GM19193 (cell line): ENCODE data around the gene SDR9C7.

Experiments
- POLR2A ChIP-seq: IDR thresholded peaks from 4 replicates; pipeline ENCODE4 v1.6.1; 2011; ENCODE audit not compliant: insufficient read depth, insufficient read length; ENCODE audit errors: extremely low read depth

SDR9C7 gene

DNA sequence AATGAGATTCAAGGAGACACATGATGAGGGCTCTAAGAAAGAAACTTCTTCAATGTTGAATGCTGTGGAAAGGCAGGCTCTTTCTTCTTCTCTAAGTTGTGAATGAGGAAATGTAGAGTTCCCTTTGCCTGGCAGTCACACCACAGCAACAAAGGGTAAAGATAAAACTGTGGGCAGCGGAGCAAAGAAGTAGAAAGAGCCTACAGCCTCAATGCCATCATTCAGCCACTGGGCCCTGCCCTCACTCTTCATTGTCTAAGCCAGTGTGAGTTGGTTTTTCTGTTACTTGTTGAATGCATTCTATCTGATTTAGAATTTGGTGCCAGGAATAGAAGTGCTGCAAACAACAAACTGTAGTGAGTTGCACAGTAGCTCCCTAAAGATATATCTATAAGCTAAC is 12.2 kb downstream of the SDR9C7 start:
- TF ChIP-seq POLR2A, result no peak

DNA sequence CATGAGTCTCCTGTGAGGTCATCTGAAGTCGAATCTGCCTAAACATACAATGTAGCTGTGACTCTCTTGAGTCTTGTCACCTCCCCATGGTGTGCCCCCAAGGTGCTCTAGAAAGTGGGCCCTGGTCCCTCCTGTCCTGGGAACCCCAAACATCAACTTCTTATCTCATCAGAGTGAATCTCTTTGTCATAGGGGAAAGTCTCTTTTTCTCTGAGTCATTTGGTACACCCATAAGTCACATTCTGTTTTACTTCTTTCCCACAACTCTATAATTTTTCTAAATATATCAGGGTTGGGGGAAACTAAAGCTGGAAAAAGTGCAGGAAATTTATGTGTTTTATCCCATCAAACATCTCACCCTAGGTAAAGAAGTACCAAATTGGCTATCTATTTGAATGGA is 12.9 kb downstream of the SDR9C7 start:
- TF ChIP-seq POLR2A, result no peak

DNA sequence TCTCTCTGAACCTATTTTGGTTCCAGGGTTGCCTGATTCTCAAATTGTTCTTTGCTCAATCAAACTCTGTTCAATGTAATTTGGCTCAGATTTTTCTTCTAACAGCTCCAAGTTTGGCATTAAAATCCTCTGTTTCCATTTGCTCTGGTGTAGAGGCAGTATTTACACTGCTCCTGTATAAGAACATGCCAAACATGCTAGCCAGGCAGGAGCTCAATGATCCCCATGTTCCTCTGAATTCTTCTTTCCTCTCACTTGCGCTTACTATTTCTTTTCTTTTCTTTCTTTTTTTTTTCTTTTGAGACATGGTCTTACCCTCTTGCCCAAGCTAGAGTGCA is 17.2 kb downstream of the SDR9C7 start:
- TF ChIP-seq POLR2A, result no peak

DNA sequence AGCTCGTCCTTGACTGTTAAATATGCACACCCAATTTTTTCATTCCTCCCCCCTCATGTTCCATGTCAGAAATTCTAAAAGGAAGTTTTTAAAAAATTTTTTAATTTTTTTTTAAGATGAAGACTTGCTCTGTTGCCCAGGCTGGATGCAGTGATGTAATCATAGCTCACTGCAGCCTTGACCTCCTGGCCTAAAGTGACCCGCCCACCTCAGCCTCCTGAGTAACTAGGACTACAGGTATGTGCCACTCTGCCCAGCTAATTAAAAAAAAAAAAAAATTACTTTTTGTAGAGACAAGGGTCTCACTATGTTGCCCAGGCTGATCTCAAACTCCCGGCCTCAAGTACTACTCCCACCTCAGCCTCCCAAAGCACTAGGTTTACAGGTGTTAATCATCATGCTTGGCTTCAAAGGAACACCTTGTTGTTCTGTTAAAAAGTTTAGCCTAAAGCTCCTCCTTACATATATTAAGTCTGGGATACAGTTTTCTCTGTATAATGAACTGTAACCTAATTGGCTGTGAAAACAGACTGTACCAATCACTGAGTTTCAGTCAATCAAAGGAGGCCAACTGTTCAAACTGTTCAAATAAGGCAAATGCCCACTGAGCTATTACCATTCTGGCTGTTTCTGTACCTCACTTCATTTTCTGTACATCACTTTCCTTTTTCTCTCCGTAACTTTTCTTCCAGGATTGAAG is 17.8 kb downstream of the SDR9C7 start:
- TF ChIP-seq POLR2A, result no peak

DNA sequence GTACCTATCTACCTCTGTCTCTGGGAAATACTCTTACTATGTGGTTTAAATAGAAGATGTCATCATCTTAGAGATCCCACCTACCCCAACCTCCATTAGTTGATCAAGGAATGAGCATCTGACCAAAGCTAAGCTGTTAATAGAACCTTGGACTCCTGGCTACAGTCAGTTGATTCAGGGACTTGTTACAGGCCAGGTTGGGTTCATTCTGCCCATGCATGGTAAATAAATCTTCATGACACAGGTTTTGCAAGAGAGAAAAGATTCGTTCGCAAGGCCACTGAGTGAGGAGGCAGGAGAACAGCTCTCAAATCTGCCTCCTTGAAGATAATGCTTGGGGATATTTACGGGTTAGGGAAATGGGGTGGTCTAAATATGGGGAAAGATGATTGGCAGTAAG is 19.5 kb downstream of the SDR9C7 start:
- no peak for TF ChIP-seq POLR2A

DNA sequence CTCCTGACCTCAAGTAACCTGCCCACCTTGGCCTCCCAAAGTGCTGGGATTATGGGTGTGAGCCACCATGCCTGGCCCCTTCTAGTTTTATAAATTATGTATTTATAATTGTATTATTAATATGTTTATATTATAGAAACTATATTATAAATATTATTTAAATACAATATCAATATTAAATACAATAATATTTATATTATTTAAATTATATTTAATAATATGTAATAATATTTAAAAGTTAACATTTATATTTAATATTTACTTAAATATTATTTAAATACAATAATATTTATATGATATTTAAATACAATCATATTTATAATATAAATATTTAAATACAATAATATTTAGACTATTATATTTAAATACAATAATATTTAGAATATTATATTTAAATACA is 20.0 kb downstream of the SDR9C7 start:
- no peak for TF ChIP-seq POLR2A

DNA sequence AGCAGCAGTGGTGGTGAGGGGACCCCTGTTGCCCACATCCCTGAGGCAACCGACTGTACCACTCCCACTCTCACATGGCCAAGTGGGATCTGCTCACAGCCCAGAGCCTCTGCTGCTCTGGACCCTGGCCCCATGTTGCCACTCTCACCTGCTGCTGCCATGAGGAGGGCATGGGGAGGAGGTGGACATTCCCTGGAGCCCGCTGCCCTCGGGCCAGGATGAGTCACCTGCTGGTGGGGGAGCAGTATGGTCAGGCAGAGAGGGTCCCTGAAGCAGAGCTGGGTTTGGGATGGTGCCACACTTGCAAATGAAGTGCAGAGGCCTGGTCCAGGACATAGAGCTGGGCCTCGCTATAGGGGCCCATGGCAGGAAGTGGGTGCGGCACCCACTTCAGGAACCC is 26.1 kb downstream of the SDR9C7 start:
- TF ChIP-seq POLR2A, result no peak

GRCh38 chr12:56905852-56906251 is 28.4 kb downstream of the SDR9C7 start:
- TF ChIP-seq POLR2A, result no peak

GRCh38 chr12:56903374-56903773 is 30.8 kb downstream of the SDR9C7 start:
- no peak for TF ChIP-seq POLR2A

DNA sequence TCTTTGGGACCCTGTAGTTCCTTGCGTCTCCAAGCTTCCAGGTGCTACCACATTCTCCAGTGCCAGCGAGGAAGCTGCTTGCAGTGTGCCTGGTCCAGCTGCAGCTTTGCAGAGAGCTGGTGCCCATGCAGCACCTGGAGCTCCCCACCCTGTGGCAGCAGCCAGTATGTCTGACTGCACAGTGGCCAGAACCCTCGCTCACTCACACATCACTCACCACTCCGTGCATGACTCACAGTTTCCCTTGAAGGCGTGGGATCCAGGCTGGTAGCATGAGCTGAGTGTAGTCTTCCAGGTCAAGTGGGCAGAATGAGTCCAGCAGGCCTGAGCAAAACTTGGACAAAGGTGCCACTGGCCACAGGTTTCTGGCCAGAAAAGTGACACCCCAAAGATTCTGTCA is 33.6 kb downstream of the SDR9C7 start:
- TF ChIP-seq POLR2A, result no peak

- no peak for TF ChIP-seq POLR2A
These were observed 35.3 kb downstream of the SDR9C7 start for GRCh38 chr12:56898938-56899337.

- no peak for TF ChIP-seq POLR2A
These were observed 36.3 kb downstream of the SDR9C7 start for GRCh38 chr12:56897844-56898361.

GRCh38 chr12:56896082-56896481 is 38.1 kb downstream of the SDR9C7 start:
- TF ChIP-seq POLR2A, result no peak

GRCh38 chr12:56894698-56895368 is 39.4 kb downstream of the SDR9C7 start:
- no peak for TF ChIP-seq POLR2A

- TF ChIP-seq POLR2A, result no peak
These were observed 47.9 kb downstream of the SDR9C7 start for GRCh38 chr12:56886319-56886718.

DNA sequence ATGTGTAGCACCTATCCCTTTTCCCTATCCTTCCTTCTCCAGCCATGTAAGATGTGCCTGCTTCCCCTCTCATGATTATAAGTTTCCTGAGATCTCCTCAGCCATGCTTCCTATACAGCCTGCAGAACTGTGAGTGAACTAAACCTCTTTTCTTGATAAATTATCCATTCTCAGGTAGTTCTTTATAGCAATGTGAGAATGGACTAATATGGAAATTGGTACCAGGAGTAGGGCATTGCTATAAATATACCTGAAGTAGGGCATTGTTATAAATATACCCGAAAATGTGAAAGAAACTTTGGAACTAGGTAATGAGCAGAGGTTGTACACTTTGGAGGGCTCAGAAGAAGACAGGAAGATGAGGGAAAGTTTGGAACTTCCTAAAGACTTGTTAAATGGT is 48.9 kb downstream of the SDR9C7 start:
- no peak for TF ChIP-seq POLR2A
